Stomach (tissue), 9 donors: Measurements from ENCODE around the gene TMEM132E. TPM values are rescaled to one million over a fixed set of nuclear protein-coding genes. Genes with fewer than 3 reads are reported as not detected.

Experiments
- DNase-seq, 2 donors: peaks; one replicate each; pipeline versions ENCODE4 v3.0.0 to v3.0.0-alpha.2; 2013 to 2019
- H3K27ac ChIP-seq, 5 donors: fragments of 200-600 bp in 4 of 5; sonication (generic) in 4 of 5; one replicate each; pipeline ENCODE4 v1.5.1; 2013 to 2019; ENCODE audit warnings: mild to moderate bottlenecking in 1 of 5, moderate library complexity in 1 of 5
- H3K27me3 ChIP-seq, 3 donors: fragments of 200-600 bp; sonication (generic); one replicate each; pipeline ENCODE4 v1.5.1; 2017 to 2019; ENCODE audit warnings: mixed run types in 1 of 3
- H3K36me3 ChIP-seq, 4 donors: fragments of 200-600 bp; sonication (generic); 1 replicate in 3 of 4; 2 replicates in 1 of 4; pipeline ENCODE4 v1.5.1; 2016 to 2019
- H3K4me1 ChIP-seq, 4 donors: fragments of 200-600 bp; sonication (generic); one replicate each; pipeline ENCODE4 v1.5.1; 2016 to 2019
- H3K4me3 ChIP-seq, 4 donors: fragments of 200-600 bp; sonication (generic) in 3 of 4; one replicate each; pipeline ENCODE4 v1.5.1; 2016 to 2019; ENCODE audit warnings: mild to moderate bottlenecking in 1 of 4
- H3K9me3 ChIP-seq, 4 donors: fragments of 200-600 bp; sonication (generic); one replicate each; pipeline ENCODE4 v1.5.1; 2016 to 2019
- CTCF ChIP-seq, 7 experiments: fragments of 450-650 bp in 4 of 7; fragments of 200-600 bp in 3 of 7; sonication (generic) in 3 of 7; IDR thresholded peaks; one replicate each; pipeline ENCODE4 v1.5.1; 2016 to 2019; ENCODE audit warnings: antibody characterized with exemption in 7 of 7, control low read depth in 2 of 7, mild to moderate bottlenecking in 1 of 7
- EP300 ChIP-seq: sonication (generic); formaldehyde crosslinking; IDR thresholded peaks from one replicate; pipeline ENCODE4 v1.6.1; 2017; ENCODE audit warnings: antibody characterized with exemption
- POLR2A ChIP-seq, 4 donors: fragments of 450-650 bp; IDR thresholded peaks; one replicate each; pipeline ENCODE4 v1.6.1; 2016; ENCODE audit warnings: antibody characterized with exemption in 4 of 4, control low read depth in 2 of 4, mild to moderate bottlenecking in 1 of 4, moderate library complexity in 1 of 4
- POLR2AphosphoS5 ChIP-seq, 3 donors: sonication (generic); formaldehyde crosslinking; IDR thresholded peaks; one replicate each; pipeline ENCODE4 v1.6.1; 2016; ENCODE audit warnings: antibody characterized with exemption in 3 of 3
- WGBS, 5 donors: extraction: QIAGEN DNeasy Blood & Tissue Kit in 3 of 5; methylation state at CpG; one replicate each; pipeline versions ENCODE4 v1.1.5 to v1.1.7; 2013 to 2018; 5-methylcytosine and 5-hydroxymethylcytosine counted together
- intact Hi-C: fragments of 100-400 bp; cut with DNase I; formaldehyde crosslinking; loops from one replicate; pipeline ENCODE4 v1.15.1; 2023; ENCODE audit warnings: low total_unique reads
- polyA plus RNA-seq, 3 donors: library from polyadenylated mRNA; stranded (reverse); fragments of 200-250 nt; gene quantifications; one replicate each; pipeline ENCODE4 v1.2.3, GENCODE V29; 2013
- total RNA-seq, 5 donors: library from RNA; depleted of rRNA; stranded (reverse); fragments of >200 nt; gene quantifications; one replicate each; pipeline versions ENCODE4 v1.1.0 to v1.2.3, GENCODE V29; 2014 to 2016
- donor health status: healthy with polysubstance abuse.
- donor health status: Bipolar disorder and iron deficiency.
- donor health status: healthy.

TMEM132E gene
- total and polyA plus RNA-seq, 8 donors, result 0.05 to 0.55 (median 0.12) TPM; not detected in 5

GRCh38 chr17:34610506-34610905 is 31.1 kb downstream of the TMEM132E start:
- peaks cover 0 to 10% (median 5%) of the 10 kb centered on the region in 4 donors for H3K4me1 ChIP-seq
- WGBS, 5 donors, result 63 to 73% (median 66%) methylated on average over 6 of the region's 6 CpGs
- no peak for TF ChIP-seq POLR2AphosphoS5 (IDR thresholded peaks at IDR 0.05)
- TF ChIP-seq CTCF (IDR thresholded peaks at IDR 0.05), result no peak
- TF ChIP-seq EP300, result no peak
- no peak for TF ChIP-seq POLR2A (IDR thresholded peaks at IDR 0.05)
- intact Hi-C loops, result no loop called here
- DNase-seq, result no peak
- H3K36me3 ChIP-seq, result no peaks in the 10 kb centered on the region
- H3K9me3 ChIP-seq, result no peaks in the 10 kb centered on the region
- H3K27ac ChIP-seq, result no peak overlapping the region
- peaks cover 5 to 93% (median 28%) of the 10 kb centered on the region in 3 donors for H3K27me3 ChIP-seq
- no peak overlapping the region for H3K4me3 ChIP-seq

GRCh38 chr17:34613064-34614019 is 34.0 kb downstream of the TMEM132E start:
- no peak overlapping the region for H3K4me3 ChIP-seq
- intact Hi-C loops, result no loop called here
- 20 to 44% (median 36%) methylated on average over 19 of the region's 19 CpGs for WGBS, 5 donors
- H3K4me1 ChIP-seq, result peaks cover 0 to 10% (median 5%) of the 10 kb centered on the region in 4 donors
- H3K36me3 ChIP-seq, result no peaks in the 10 kb centered on the region
- H3K9me3 ChIP-seq, result no peaks in the 10 kb centered on the region
- peak in 1 of 2 donors; percentile 67 for DNase-seq
- TF ChIP-seq CTCF (IDR thresholded peaks at IDR 0.05), result no peak
- no peak for TF ChIP-seq EP300
- TF ChIP-seq POLR2A (IDR thresholded peaks at IDR 0.05), result no peak
- no peak for TF ChIP-seq POLR2AphosphoS5 (IDR thresholded peaks at IDR 0.05)
- H3K27ac ChIP-seq, result no peak overlapping the region
- peaks cover 9 to 86% (median 37%) of the 10 kb centered on the region in 3 donors for H3K27me3 ChIP-seq

- 35 to 54% (median 50%) methylated on average over 1 of the region's 1 CpG for WGBS, 5 donors
- Histone ChIP-seq H3K9me3 (no peaks in the 10 kb centered on the region), H3K27ac (no peak overlapping the region), H3K4me3 (no peak overlapping the region), H3K4me1 (peaks cover 0 to 10% (median 5%) of the 10 kb centered on the region in 4 donors), H3K27me3 (peaks cover 4 to 80% (median 27%) of the 10 kb centered on the region in 3 donors), H3K36me3 (no peaks in the 10 kb centered on the region)
- DNase-seq, result no peak
- no peak for TF ChIP-seq CTCF (IDR thresholded peaks at IDR 0.05)
- intact Hi-C loops, result no loop called here
These were observed 35.3 kb downstream of the TMEM132E start for GRCh38 chr17:34614698-34615097.

- no peaks in the 10 kb centered on the region for H3K9me3 ChIP-seq
- H3K27me3 ChIP-seq, result peaks cover 4 to 80% (median 21%) of the 10 kb centered on the region in 3 donors
- H3K4me1 ChIP-seq, result peaks cover 0 to 10% (median 5%) of the 10 kb centered on the region in 4 donors
- WGBS, 5 donors, result 61 to 70% (median 64%) methylated on average over 3 of the region's 3 CpGs
- no peak for TF ChIP-seq POLR2AphosphoS5 (IDR thresholded peaks at IDR 0.05)
- no peak overlapping the region for H3K4me3 ChIP-seq
- no peak overlapping the region for H3K27ac ChIP-seq
- DNase-seq, result no peak
- no peaks in the 10 kb centered on the region for H3K36me3 ChIP-seq
- intact Hi-C loops, result no loop called here
These were observed 35.9 kb downstream of the TMEM132E start for GRCh38 chr17:34615326-34615725.

- Histone ChIP-seq H3K4me1 (peaks cover 0 to 10% (median 5%) of the 10 kb centered on the region in 4 donors), H3K4me3 (no peak overlapping the region), H3K27me3 (peaks cover 4 to 80% (median 12%) of the 10 kb centered on the region in 3 donors), H3K27ac (no peak overlapping the region), H3K9me3 (no peaks in the 10 kb centered on the region), H3K36me3 (no peaks in the 10 kb centered on the region)
- WGBS, 5 donors, result 12 to 37% (median 18%) methylated on average over 2 to 3 of the region's 3 CpGs
- peak in 1 of 2 donors; percentile 75 for DNase-seq
- intact Hi-C loops, result no loop called here
- no peak for TF ChIP-seq POLR2A (IDR thresholded peaks at IDR 0.05)
- TF ChIP-seq EP300, result no peak
- TF ChIP-seq CTCF (IDR thresholded peaks at IDR 0.05), result no peak
- TF ChIP-seq POLR2AphosphoS5 (IDR thresholded peaks at IDR 0.05), result no peak
These were observed 36.8 kb downstream of the TMEM132E start for GRCh38 chr17:34616148-34616547.
